Upper lobe of left lung (tissue), 6 donors: Measurements from ENCODE around the gene CREB1. TPM values are rescaled to one million over a fixed set of nuclear protein-coding genes. Genes with fewer than 3 reads are reported as not detected.

Source experiments
- ATAC-seq, 2 donors: fragments of 200-7000 bp; cut with Tn5 transposase; one replicate each; pipeline ENCODE4 v1.9.1; 2022; ENCODE audit warnings: mild to moderate bottlenecking in 2 of 2, moderate library complexity in 2 of 2; ENCODE audit not compliant: low FRiP score in 2 of 2
- DNase-seq, 2 donors: peaks; one replicate each; pipeline ENCODE4 v3.0.0-alpha.2; 2019 to 2020
- H3K27ac ChIP-seq, 4 donors: fragments of 200-600 bp; sonication (generic); one replicate each; pipeline ENCODE4 v1.5.1; 2016 to 2019
- H3K27me3 ChIP-seq, 4 donors: fragments of 200-600 bp; sonication (generic); one replicate each; pipeline ENCODE4 v1.5.1; 2017 to 2019
- H3K36me3 ChIP-seq, 4 donors: fragments of 200-600 bp; sonication (generic); one replicate each; pipeline ENCODE4 v1.5.1; 2016 to 2019
- H3K4me1 ChIP-seq, 4 donors: fragments of 200-600 bp; sonication (generic); one replicate each; pipeline ENCODE4 v1.5.1; 2018 to 2019
- H3K4me3 ChIP-seq, 4 donors: fragments of 200-600 bp; sonication (generic); one replicate each; pipeline ENCODE4 v1.5.1; 2017 to 2019; ENCODE audit warnings: mild to moderate bottlenecking in 2 of 4, moderate library complexity in 1 of 4
- H3K9me3 ChIP-seq, 4 donors: fragments of 200-600 bp; sonication (generic); one replicate each; pipeline ENCODE4 v1.5.1; 2018 to 2019
- EP300 ChIP-seq, 4 donors: sonication (generic); formaldehyde crosslinking; IDR thresholded peaks; one replicate each; pipeline ENCODE4 v1.5.1; 2017; ENCODE audit warnings: antibody characterized with exemption in 4 of 4, control low read depth in 2 of 4
- POLR2A ChIP-seq, 4 donors: fragments of 450-650 bp; IDR thresholded peaks; one replicate each; pipeline ENCODE4 v1.5.1; 2016 to 2017; ENCODE audit warnings: antibody characterized with exemption in 4 of 4, mild to moderate bottlenecking in 2 of 4
- POLR2AphosphoS5 ChIP-seq, 2 donors: sonication (generic); formaldehyde crosslinking; IDR thresholded peaks; one replicate each; pipeline ENCODE4 v1.5.1; 2017; ENCODE audit warnings: antibody characterized with exemption in 2 of 2
- WGBS, 2 donors: methylation state at CpG; one replicate each; pipeline ENCODE4 v1.1.5; 2017 to 2018; 5-methylcytosine and 5-hydroxymethylcytosine counted together
- total RNA-seq, 6 donors: library from RNA; depleted of rRNA in 4 of 6; stranded (reverse); fragments of >200 nt in 4 of 6; gene quantifications; one replicate each; pipeline versions ENCODE4 v1.1.0 to v1.2.1, GENCODE V29; 2016 to 2021
- TF ChIP-seq, protein P1 (sequence below), 6 experiments: fragments of 450-650 bp in 4 of 6; fragments of 200-600 bp in 2 of 6; sonication (generic) in 2 of 6; IDR thresholded peaks; one replicate each; pipeline ENCODE4 v1.5.1; 2016 to 2019; ENCODE audit warnings: antibody characterized with exemption in 6 of 6
- donor health status: DM: no; HTN: no; CAD: no; lungs with moderate emphysema.
- donor health status: DM: no; HTN: yes; CAD: no; lungs with severe emphysema.

CREB1 gene
- total RNA-seq, 6 donors from 2014 or later = 15.7 to 75.5 (median 41.8) TPM

DNA sequence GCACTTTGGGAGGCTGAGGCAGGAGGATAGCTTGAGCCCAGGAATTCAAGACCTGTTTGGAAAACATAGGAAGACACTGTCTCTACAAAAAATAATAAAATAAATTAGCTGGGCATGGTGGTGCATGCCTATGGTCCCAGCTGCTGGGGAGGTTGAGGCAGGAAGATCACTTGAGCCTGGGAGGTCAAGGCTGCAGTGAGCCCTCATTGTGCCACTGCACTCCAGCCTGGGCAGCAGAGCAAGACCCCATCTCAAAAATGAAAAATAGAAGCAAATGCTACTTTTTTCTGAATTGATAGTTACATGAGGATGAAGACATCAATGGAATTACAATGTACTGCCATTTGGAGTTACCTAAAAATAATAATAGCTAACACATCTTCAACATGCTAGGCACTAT lies 63.5 kb downstream of the CREB1 start:
- no peak for DNase-seq
- TF ChIP-seq EP300 (IDR thresholded peaks at IDR 0.05) (no peak), POLR2AphosphoS5 (IDR thresholded peaks at IDR 0.05) (no peak), POLR2A (IDR thresholded peaks at IDR 0.05) (no peak)
- TF ChIP-seq, protein P1, sequence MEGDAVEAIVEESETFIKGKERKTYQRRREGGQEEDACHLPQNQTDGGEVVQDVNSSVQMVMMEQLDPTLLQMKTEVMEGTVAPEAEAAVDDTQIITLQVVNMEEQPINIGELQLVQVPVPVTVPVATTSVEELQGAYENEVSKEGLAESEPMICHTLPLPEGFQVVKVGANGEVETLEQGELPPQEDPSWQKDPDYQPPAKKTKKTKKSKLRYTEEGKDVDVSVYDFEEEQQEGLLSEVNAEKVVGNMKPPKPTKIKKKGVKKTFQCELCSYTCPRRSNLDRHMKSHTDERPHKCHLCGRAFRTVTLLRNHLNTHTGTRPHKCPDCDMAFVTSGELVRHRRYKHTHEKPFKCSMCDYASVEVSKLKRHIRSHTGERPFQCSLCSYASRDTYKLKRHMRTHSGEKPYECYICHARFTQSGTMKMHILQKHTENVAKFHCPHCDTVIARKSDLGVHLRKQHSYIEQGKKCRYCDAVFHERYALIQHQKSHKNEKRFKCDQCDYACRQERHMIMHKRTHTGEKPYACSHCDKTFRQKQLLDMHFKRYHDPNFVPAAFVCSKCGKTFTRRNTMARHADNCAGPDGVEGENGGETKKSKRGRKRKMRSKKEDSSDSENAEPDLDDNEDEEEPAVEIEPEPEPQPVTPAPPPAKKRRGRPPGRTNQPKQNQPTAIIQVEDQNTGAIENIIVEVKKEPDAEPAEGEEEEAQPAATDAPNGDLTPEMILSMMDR (IDR thresholded peaks at IDR 0.05) = no peak
- peaks cover 0 to 71% (median 17%) of the 10 kb centered on the region in 4 donors for H3K36me3 ChIP-seq
- H3K27ac ChIP-seq = no peak overlapping the region
- H3K4me1 ChIP-seq = no peaks in the 10 kb centered on the region
- peaks cover 0 to 8% (median 3%) of the 10 kb centered on the region in 4 donors for H3K9me3 ChIP-seq
- ATAC-seq = no peak
- H3K27me3 ChIP-seq = no peaks in the 10 kb centered on the region
- no peak overlapping the region for H3K4me3 ChIP-seq

DNA sequence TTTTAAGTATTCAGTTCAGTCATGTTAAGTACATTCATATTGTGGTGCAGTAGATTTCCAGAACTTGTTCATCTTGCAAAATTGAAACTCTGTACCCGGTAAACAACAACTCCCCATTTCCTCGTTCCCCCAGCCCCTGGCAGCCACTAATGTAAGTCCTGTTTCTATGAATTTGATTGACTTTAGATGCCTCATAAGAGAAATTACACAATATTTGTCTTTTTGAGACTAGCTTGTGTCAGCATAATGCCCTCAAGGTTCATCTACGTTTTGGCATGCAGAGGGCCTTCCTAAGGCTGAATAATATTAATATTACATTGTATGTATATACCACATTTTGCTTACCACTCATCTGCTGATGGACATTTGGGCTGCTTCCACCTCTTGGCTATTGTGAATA lies 64.5 kb downstream of the CREB1 start:
- no peak for ATAC-seq
- H3K4me1 ChIP-seq = no peaks in the 10 kb centered on the region
- no peak overlapping the region for H3K4me3 ChIP-seq
- TF ChIP-seq EP300 (IDR thresholded peaks at IDR 0.05) (no peak), POLR2AphosphoS5 (IDR thresholded peaks at IDR 0.05) (no peak)
- TF ChIP-seq, protein P1 (IDR thresholded peaks at IDR 0.05) = no peak
- H3K27me3 ChIP-seq = no peaks in the 10 kb centered on the region
- peaks cover 0 to 8% (median 3%) of the 10 kb centered on the region in 4 donors for H3K9me3 ChIP-seq
- no peak overlapping the region for H3K27ac ChIP-seq
- DNase-seq = no peak
- 42 to 65% methylated on average over 3 of the region's 3 CpGs for WGBS, 2 donors
- H3K36me3 ChIP-seq = peaks cover 0 to 73% (median 17%) of the 10 kb centered on the region in 4 donors

DNA sequence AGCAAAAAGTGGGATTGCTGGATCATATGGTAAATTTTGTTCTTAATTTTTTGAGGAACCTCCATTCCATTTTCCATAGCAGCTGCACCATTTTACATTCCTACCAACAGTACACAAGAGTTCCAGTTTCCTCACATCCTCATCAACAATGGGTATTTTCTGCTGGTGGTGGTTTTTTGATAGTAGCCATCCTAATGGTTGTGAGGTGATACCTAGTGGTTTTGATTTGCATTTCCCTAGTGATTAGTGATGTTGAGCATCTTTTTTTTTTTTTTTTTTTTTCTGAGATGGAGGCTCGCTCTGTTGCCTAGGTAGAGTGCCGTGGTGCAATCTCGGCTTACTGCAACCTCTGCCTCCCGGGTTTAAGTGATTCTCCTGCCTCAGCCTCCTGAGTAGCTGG lies 65.0 kb downstream of the CREB1 start:
- 95 to 98% methylated on average over 4 of the region's 4 CpGs for WGBS, 2 donors
- peaks cover 0 to 8% (median 3%) of the 10 kb centered on the region in 4 donors for H3K9me3 ChIP-seq
- DNase-seq (no peak), ATAC-seq (no peak)
- H3K27ac ChIP-seq = no peak overlapping the region
- peaks cover 0 to 69% (median 17%) of the 10 kb centered on the region in 4 donors for H3K36me3 ChIP-seq
- TF ChIP-seq, protein P1 (IDR thresholded peaks at IDR 0.05) = no peak
- TF ChIP-seq EP300 (IDR thresholded peaks at IDR 0.05) (no peak), POLR2AphosphoS5 (IDR thresholded peaks at IDR 0.05) (no peak), POLR2A (IDR thresholded peaks at IDR 0.05) (no peak)
- no peak overlapping the region for H3K4me3 ChIP-seq
- H3K4me1 ChIP-seq = no peaks in the 10 kb centered on the region
- H3K27me3 ChIP-seq = no peaks in the 10 kb centered on the region

DNA sequence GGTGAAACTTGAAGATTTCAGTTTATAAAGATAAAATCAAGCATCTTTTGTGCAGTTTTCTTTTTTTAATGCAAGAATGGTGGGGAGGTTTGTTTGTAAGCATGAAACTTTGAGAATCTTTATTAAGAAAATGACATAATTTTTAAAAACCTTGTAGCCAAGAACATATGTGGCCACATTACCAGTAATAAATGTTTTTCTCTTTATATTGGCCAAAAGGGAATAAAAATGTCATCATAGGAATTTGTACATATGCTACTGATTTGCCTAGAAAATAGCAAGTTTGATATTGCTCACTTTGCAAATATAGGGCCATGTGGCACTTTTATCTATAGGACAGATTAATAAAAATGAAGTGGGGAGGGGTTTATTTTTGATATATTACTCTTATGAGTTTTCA lies 69.9 kb downstream of the CREB1 start:
- Histone ChIP-seq H3K4me1 (no peaks in the 10 kb centered on the region), H3K9me3 (no peaks in the 10 kb centered on the region), H3K36me3 (peaks cover 0 to 34% (median 0%) of the 10 kb centered on the region in 4 donors), H3K27me3 (no peaks in the 10 kb centered on the region), H3K27ac (no peak overlapping the region), H3K4me3 (no peak overlapping the region)
- no peak for DNase-seq
- no peak for ATAC-seq
- TF ChIP-seq POLR2A (IDR thresholded peaks at IDR 0.05) (no peak), POLR2AphosphoS5 (IDR thresholded peaks at IDR 0.05) (no peak), EP300 (IDR thresholded peaks at IDR 0.05) (no peak)
- TF ChIP-seq, protein P1 (IDR thresholded peaks at IDR 0.05) = no peak

DNA sequence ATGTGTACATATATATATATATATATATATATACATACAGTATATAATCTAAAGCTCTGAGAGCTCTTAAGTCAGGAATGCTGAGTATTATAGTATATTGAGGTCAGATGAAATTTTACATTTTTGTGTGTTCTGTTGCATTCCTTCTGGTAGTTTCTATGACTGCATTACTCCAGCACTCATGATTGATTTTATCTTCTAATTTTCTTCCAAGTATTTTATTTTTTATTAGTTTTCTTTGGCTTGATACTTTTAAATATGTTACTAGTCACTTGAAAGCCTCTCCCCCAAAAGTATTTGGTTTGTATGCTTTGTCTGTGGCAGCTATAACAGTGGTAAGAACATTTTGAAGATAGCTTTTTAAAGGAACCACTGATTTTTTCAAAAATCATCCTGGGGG lies 70.5 kb downstream of the CREB1 start:
- H3K9me3 ChIP-seq = no peaks in the 10 kb centered on the region
- no peak overlapping the region for H3K27ac ChIP-seq
- H3K4me3 ChIP-seq = no peak overlapping the region
- no peaks in the 10 kb centered on the region for H3K4me1 ChIP-seq
- no peaks in the 10 kb centered on the region for H3K27me3 ChIP-seq
- H3K36me3 ChIP-seq = peaks cover 0 to 30% (median 0%) of the 10 kb centered on the region in 4 donors
- DNase-seq (no peak), ATAC-seq (no peak)
- TF ChIP-seq EP300 (IDR thresholded peaks at IDR 0.05) (no peak), POLR2AphosphoS5 (IDR thresholded peaks at IDR 0.05) (no peak), POLR2A (IDR thresholded peaks at IDR 0.05) (no peak)
- TF ChIP-seq, protein P1 (IDR thresholded peaks at IDR 0.05) = no peak
